OCI-LY7 (cell line): Measurements from ENCODE around the gene DGKQ. TPM values are rescaled to one million over a fixed set of nuclear protein-coding genes. Genes with fewer than 3 reads are reported as not detected.

Experiments used
- BruUV-seq: library from RNA; stranded (reverse); fragments of 400-500 nt; replicated peaks from 2 replicates; lab custom pipeline; 2021; lab: Mats Ljungman, UMichigan
- CTCF ChIA-PET: fragments of 300-600 bp; sonication (Branson Sonifier 250); formaldehyde crosslinking; loops from one replicate; lab custom pipeline; 2022; ENCODE audit warnings: antibody characterized with exemption; ENCODE audit not compliant: unreplicated experiment; lab: Charles Lee
- POLR2A ChIA-PET: fragments of 300-600 bp; sonication (Branson Sonifier 250); formaldehyde crosslinking; loops from one replicate; lab custom pipeline; 2022; ENCODE audit warnings: antibody characterized with exemption; lab: Charles Lee
- DNase-seq: peaks from one replicate; pipeline ENCODE4 v3.0.0-alpha.2; 2015; ENCODE audit warnings: low spot score
- H2AFZ ChIP-seq: fragments of 200-600 bp; sonication (generic), shearing (Covaris generic); 2 replicates; pipeline ENCODE4 v1.6.1; 2014; ENCODE audit warnings: mild to moderate bottlenecking, antibody characterized with exemption, low read length, moderate library complexity
- H3K27ac ChIP-seq: fragments of 200-600 bp; sonication (generic); 2 replicates; pipeline ENCODE4 v1.5.1; 2014; ENCODE audit warnings: mixed run types, low read depth, mild to moderate bottlenecking, moderate library complexity, low read length, inconsistent platforms; ENCODE audit not compliant: poor library complexity, severe bottlenecking
- H3K36me3 ChIP-seq: fragments of 200-600 bp; sonication (generic); 2 replicates; pipeline ENCODE4 v1.6.1; 2014; ENCODE audit warnings: mild to moderate bottlenecking, antibody characterized with exemption, low read length, moderate library complexity, mixed read lengths; ENCODE audit not compliant: insufficient read depth
- H3K4me1 ChIP-seq: fragments of 200-600 bp; sonication (generic); 2 replicates; pipeline ENCODE4 v1.5.1; 2014; ENCODE audit warnings: mild to moderate bottlenecking, low read length; ENCODE audit not compliant: insufficient read depth, poor library complexity, severe bottlenecking
- H3K4me2 ChIP-seq: fragments of 200-600 bp; sonication (generic); 2 replicates; pipeline ENCODE4 v1.6.1; 2014; ENCODE audit warnings: mild to moderate bottlenecking, low read length
- H3K4me3 ChIP-seq: fragments of 200-600 bp; sonication (generic); 2 replicates; pipeline ENCODE4 v1.5.1; 2014; ENCODE audit warnings: mild to moderate bottlenecking, low read depth, low read length; ENCODE audit not compliant: poor library complexity, severe bottlenecking
- H3K79me2 ChIP-seq: fragments of 200-600 bp; sonication (generic); 2 replicates; pipeline ENCODE4 v1.6.1; 2016; ENCODE audit warnings: low read depth, mild to moderate bottlenecking, low read length, moderate library complexity, mixed read lengths; ENCODE audit not compliant: insufficient read depth
- H3K9me2 ChIP-seq: fragments of 200-600 bp; sonication (generic); 2 replicates; pipeline ENCODE4 v1.6.1; 2016; ENCODE audit warnings: mild to moderate bottlenecking, low read length, mixed read lengths; ENCODE audit not compliant: insufficient read depth
- H3K9me3 ChIP-seq: fragments of 200-600 bp; sonication (generic); 2 replicates; pipeline ENCODE4 v1.6.1; 2014; ENCODE audit warnings: mild to moderate bottlenecking, mixed run types, low read length, mixed read lengths
- H4K20me1 ChIP-seq: fragments of 200-600 bp; sonication (generic); 2 replicates; pipeline ENCODE4 v1.6.1; 2014; ENCODE audit warnings: mild to moderate bottlenecking, antibody characterized with exemption, low read length, moderate library complexity, mixed read lengths; ENCODE audit not compliant: insufficient read depth
- EZH2phosphoT487 ChIP-seq: fragments of 200-600 bp; sonication (generic); IDR thresholded peaks from 2 replicates; pipeline ENCODE4 v1.6.1; 2018; ENCODE audit warnings: low read depth, borderline replicate concordance, mild to moderate bottlenecking, mixed run types, antibody characterized with exemption, low read length, moderate library complexity, mixed read lengths
- intact Hi-C: fragments of 100-400 bp; cut with micrococcal nuclease; formaldehyde crosslinking; loops from one replicate; pipeline ENCODE4 v1.10.0; 2022; ENCODE audit not compliant: unreplicated experiment
- total RNA-seq, 2 experiments: library from RNA; depleted of rRNA in 1 of 2; stranded (reverse); fragments of >200 nt in 1 of 2; shearing (Covaris generic) in 1 of 2; gene quantifications; 2 replicates each; pipeline ENCODE4 v1.2.3, GENCODE V29; 2014 to 2022
- TF ChIP-seq, protein P1 (sequence below): fragments of 200-600 bp; sonication (generic); conservative IDR thresholded peaks from 2 replicates; pipeline ENCODE4 v1.5.1; 2014; ENCODE audit warnings: mild to moderate bottlenecking, antibody characterized with exemption, low read length, moderate library complexity, mixed read lengths

Gene DGKQ
- total RNA-seq, 2 experiments from 2014 or later, result 11.3 to 15.2 TPM

DNA sequence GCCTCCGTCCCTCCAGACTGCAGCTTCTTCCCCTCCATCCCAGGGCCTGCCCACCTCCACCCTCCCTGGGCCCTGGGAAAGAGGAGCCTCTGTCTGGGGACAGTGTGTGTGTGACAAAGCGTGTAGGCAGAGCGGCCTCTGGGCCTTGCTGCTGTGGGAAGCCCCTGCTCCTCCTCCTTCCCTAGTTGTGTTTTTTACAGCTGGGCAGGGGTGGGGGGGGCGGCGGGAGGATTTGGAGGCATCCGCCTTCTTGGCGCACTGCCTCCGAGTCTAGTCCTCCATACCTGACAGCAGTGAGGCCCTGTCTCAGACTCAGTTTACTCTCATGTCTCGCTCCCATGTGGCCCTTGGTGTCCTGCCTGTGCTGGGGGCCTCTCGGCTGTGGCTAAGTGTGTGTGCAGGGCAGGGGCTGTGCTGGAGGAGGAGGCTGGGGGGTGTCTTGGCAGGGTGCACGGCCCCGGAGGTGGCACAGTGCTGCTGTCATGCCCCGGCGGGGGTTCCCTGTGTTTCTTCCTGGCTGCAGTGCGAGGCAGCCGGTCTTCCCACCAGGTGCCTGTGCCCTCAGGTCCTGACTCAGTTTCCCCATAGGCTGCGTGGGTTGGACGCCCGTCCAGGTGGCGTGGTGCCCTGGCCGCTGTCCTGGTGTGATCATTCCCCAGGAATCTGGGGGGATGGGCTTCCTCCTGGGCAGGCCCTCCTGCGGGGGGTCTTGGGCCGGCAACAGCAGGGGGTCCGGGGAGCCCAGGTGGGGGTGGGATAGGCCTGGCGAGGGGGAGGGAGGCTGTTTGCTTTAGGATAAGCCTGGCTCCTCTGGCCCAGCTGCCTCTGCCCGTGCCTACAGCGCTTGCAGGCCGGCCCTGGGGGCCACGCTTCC is 45.0 kb upstream of the DGKQ start:
- H3K9me2 ChIP-seq, result no peaks in the 10 kb centered on the region
- ChIA-PET POLR2A (no interaction called here), CTCF (no interaction called here)

DNA sequence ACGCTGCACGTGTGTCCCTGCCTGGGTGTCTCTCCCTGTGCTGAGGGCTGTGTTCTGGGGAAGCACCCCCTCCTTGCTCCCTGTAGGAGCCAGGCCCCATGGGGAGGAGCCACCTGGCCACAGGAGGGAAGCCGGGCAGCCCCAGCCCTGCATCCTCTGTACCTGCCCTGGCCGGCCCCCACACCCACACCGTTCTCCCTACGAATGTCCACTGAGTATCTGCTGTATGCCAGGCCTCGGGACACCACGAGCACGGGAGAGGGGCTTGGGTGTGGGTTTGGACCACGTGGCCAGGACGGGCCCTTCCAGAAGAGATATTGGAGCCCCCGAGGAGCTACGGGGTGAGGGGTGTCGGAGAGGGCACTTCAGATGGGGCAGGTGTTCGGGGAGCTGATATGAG is 44.3 kb upstream of the DGKQ start:
- intact Hi-C loops, result loop anchor here (10.0 kb wide), 1 partner anchor 227 kb away; the partner anchor contains the start of gene CTBP1
- no TSS peak for BruUV-seq
- Histone ChIP-seq H3K36me3 (no peaks in the 10 kb centered on the region), H3K9me3 (no peaks in the 10 kb centered on the region), H3K4me3 (no peak overlapping the region), H3K27ac (no peak overlapping the region), H3K4me2 (no peak overlapping the region), H3K79me2 (no peaks in the 10 kb centered on the region), H3K4me1 (peaks cover 9% of the 10 kb centered on the region), H2AFZ (no peak overlapping the region), H4K20me1 (no peaks in the 10 kb centered on the region), H3K9me2 (no peaks in the 10 kb centered on the region)
- POLR2A ChIA-PET, result no interaction called here
- CTCF ChIA-PET, result no interaction called here
- TF ChIP-seq, protein P1, sequence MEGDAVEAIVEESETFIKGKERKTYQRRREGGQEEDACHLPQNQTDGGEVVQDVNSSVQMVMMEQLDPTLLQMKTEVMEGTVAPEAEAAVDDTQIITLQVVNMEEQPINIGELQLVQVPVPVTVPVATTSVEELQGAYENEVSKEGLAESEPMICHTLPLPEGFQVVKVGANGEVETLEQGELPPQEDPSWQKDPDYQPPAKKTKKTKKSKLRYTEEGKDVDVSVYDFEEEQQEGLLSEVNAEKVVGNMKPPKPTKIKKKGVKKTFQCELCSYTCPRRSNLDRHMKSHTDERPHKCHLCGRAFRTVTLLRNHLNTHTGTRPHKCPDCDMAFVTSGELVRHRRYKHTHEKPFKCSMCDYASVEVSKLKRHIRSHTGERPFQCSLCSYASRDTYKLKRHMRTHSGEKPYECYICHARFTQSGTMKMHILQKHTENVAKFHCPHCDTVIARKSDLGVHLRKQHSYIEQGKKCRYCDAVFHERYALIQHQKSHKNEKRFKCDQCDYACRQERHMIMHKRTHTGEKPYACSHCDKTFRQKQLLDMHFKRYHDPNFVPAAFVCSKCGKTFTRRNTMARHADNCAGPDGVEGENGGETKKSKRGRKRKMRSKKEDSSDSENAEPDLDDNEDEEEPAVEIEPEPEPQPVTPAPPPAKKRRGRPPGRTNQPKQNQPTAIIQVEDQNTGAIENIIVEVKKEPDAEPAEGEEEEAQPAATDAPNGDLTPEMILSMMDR, result no peak
- no peak for TF ChIP-seq EZH2phosphoT487
- DNase-seq, result no peak

More for the DNA sequence above, 45.0 kb upstream of the DGKQ start:
- Histone ChIP-seq H3K4me3 (no peak overlapping the region), H3K4me2 (no peak overlapping the region), H3K36me3 (no peaks in the 10 kb centered on the region), H2AFZ (no peak overlapping the region), H3K27ac (no peak overlapping the region), H4K20me1 (no peaks in the 10 kb centered on the region), H3K9me3 (no peaks in the 10 kb centered on the region), H3K4me1 (peaks cover 9% of the 10 kb centered on the region), H3K79me2 (no peaks in the 10 kb centered on the region)
- intact Hi-C loops, result loop anchor here (10.0 kb wide), 1 partner anchor 226 kb away; the partner anchor contains the start of gene CTBP1
- DNase-seq, result no peak
- TF ChIP-seq, protein P1, result no peak
- no peak for TF ChIP-seq EZH2phosphoT487
- BruUV-seq, result no TSS peak

DNA sequence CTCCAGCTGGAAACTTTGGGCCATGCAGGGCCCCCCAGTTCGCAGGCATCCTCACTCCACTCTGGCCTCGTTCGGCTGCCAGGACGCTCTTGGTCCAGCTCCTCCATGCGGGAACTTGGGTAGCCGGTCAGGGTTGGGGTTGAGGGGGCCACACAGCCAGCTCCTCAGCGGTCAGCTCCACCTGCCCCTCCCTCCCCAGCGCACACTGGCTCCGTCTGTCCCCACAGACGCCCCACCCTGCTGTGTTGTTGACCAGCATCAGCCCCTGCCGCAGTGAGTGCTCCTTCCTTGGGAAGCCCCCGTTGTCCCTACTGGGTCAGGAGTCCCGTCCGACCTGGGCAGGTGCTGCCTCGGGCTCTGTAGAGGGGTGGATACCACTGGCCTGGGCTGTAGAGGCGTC is 43.8 kb upstream of the DGKQ start:
- BruUV-seq, result no TSS peak
- POLR2A ChIA-PET, result no interaction called here
- Histone ChIP-seq H3K9me2 (no peaks in the 10 kb centered on the region), H3K36me3 (no peaks in the 10 kb centered on the region), H3K4me1 (peaks cover 14% of the 10 kb centered on the region), H3K4me2 (no peak overlapping the region), H3K79me2 (no peaks in the 10 kb centered on the region), H3K9me3 (no peaks in the 10 kb centered on the region), H2AFZ (no peak overlapping the region), H3K4me3 (no peak overlapping the region), H3K27ac (no peak overlapping the region), H4K20me1 (no peaks in the 10 kb centered on the region)
- TF ChIP-seq EZH2phosphoT487, result no peak
- TF ChIP-seq, protein P1, result no peak
- no peak for DNase-seq
- CTCF ChIA-PET, result no interaction called here
- intact Hi-C loops, result loop anchor here (10.0 kb wide), 1 partner anchor 228 kb away; the partner anchor contains the start of gene CTBP1
